OCI-M2 (cell line): ENCODE results near the gene RBM38.

Source experiments
- DNase-seq: peaks from one replicate; lab custom pipeline; 2025; ENCODE audit not compliant: unreplicated experiment; lab: John Stamatoyannopoulos, UW

The RBM38 gene

GRCh38 chr20:57433657-57434389 is 42.6 kb downstream of the RBM38 start:
- no peak for DNase-seq

- DNase-seq: no peak
Measured at GRCh38 chr20:57434390-57434700, 43.1 kb downstream of the RBM38 start.

- no peak for DNase-seq
Measured at GRCh38 chr20:57435105-57435497, 43.9 kb downstream of the RBM38 start.

- no peak for DNase-seq
Measured at GRCh38 chr20:57435498-57436222, 44.5 kb downstream of the RBM38 start.

- DNase-seq: no peak
Measured at GRCh38 chr20:57436223-57436545, 45.0 kb downstream of the RBM38 start.

GRCh38 chr20:57437267-57437666 is 46.1 kb downstream of the RBM38 start:
- no peak for DNase-seq

GRCh38 chr20:57437672-57438330 is 46.6 kb downstream of the RBM38 start:
- DNase-seq: no peak

GRCh38 chr20:57438552-57438951 is 47.4 kb downstream of the RBM38 start:
- DNase-seq: no peak

- DNase-seq: no peak
Measured at GRCh38 chr20:57439432-57439831, 48.2 kb downstream of the RBM38 start.

- DNase-seq: no peak
Measured at GRCh38 chr20:57439993-57440392, 48.8 kb downstream of the RBM38 start.

GRCh38 chr20:57440678-57441509 is 49.7 kb downstream of the RBM38 start:
- no peak for DNase-seq

GRCh38 chr20:57441510-57442154 is 50.4 kb downstream of the RBM38 start:
- no peak for DNase-seq

- DNase-seq: no peak
Measured at GRCh38 chr20:57442158-57442887, 51.1 kb downstream of the RBM38 start.

GRCh38 chr20:57442888-57443239 is 51.7 kb downstream of the RBM38 start:
- DNase-seq: no peak

- no peak for DNase-seq
Measured at GRCh38 chr20:57443349-57444265, 52.4 kb downstream of the RBM38 start.

- DNase-seq: no peak
Measured at GRCh38 chr20:57444394-57445048, 53.3 kb downstream of the RBM38 start.

- DNase-seq: no peak
Measured at GRCh38 chr20:57445298-57445697, 54.1 kb downstream of the RBM38 start.

GRCh38 chr20:57445774-57446173 is 54.6 kb downstream of the RBM38 start:
- DNase-seq: no peak
